Activated T-cell treated with anti-CD3 and anti-CD28 coated beads for 1 hour (primary cell): ENCODE results near the gene RPL39.
"Not testable (repeated sequence)": the region's sequence is repeated elsewhere in the genome, so short reads cannot be mapped to it uniquely, and the experiment has no call there.

Experiments used
- DNase-seq: peaks from one replicate; pipeline ENCODE4 v3.0.0-alpha.2; 2020; ENCODE audit warnings: low read depth

RPL39 gene

GRCh38 chrX:119791437-119792231 lies at the start of gene RPL39:
TSS of gene RPL39 (minus strand) at chrX:119791630. CDS start at chrX:119791576, 54 bp downstream.
- DNase-seq = peak; percentile 60

GRCh38 chrX:119833905-119834304 lies 42.5 kb upstream of the RPL39 start:
- DNase-seq = no peak

- no peak for DNase-seq
These were observed 37.0 kb upstream of the RPL39 start for GRCh38 chrX:119828446-119828845.

- DNase-seq = no peak
These were observed 35.0 kb upstream of the RPL39 start for GRCh38 chrX:119826399-119826959.

GRCh38 chrX:119824221-119824620 lies 32.8 kb upstream of the RPL39 start:
- not testable (repeated sequence) for DNase-seq

- not testable (repeated sequence) for DNase-seq
These were observed 30.3 kb upstream of the RPL39 start for GRCh38 chrX:119821703-119822102.

- DNase-seq = no peak
These were observed 25.8 kb upstream of the RPL39 start for GRCh38 chrX:119817130-119817690.

GRCh38 chrX:119816300-119816699 lies 24.9 kb upstream of the RPL39 start:
- DNase-seq = no peak

- DNase-seq = no peak
These were observed 17.8 kb upstream of the RPL39 start for GRCh38 chrX:119809185-119809666.

- not testable (repeated sequence) for DNase-seq
These were observed 17.0 kb upstream of the RPL39 start for GRCh38 chrX:119808461-119808860.

GRCh38 chrX:119802546-119802945 lies 11.1 kb upstream of the RPL39 start:
- DNase-seq = no peak

GRCh38 chrX:119801253-119802221 lies 10.1 kb upstream of the RPL39 start:
- DNase-seq = no peak

- peak; percentile 6 for DNase-seq
These were observed 423 bp downstream of the RPL39 start for GRCh38 chrX:119790977-119791436.

GRCh38 chrX:119784747-119785446 lies 6.5 kb downstream of the RPL39 start:
- DNase-seq = peak; percentile 14

- no peak for DNase-seq
These were observed 8.4 kb downstream of the RPL39 start for GRCh38 chrX:119783026-119783425.

- no peak for DNase-seq
These were observed 12.6 kb downstream of the RPL39 start for GRCh38 chrX:119778829-119779228.

- no peak for DNase-seq
These were observed 15.8 kb downstream of the RPL39 start for GRCh38 chrX:119775517-119776238.

GRCh38 chrX:119769388-119769787 lies 22.0 kb downstream of the RPL39 start:
- not testable (repeated sequence) for DNase-seq

GRCh38 chrX:119768436-119768835 lies 23.0 kb downstream of the RPL39 start:
- DNase-seq = not testable (repeated sequence)

GRCh38 chrX:119763836-119764387 lies 27.5 kb downstream of the RPL39 start:
- no peak for DNase-seq
